GM21360 (cell line): ENCODE data around the gene UBE2O.
A peak's percentile ranks its signal among the peaks of the same experiment; 100 is the strongest.

Experiments used
- ATAC-seq: cut with Tn5 transposase; IDR thresholded peaks from one replicate; pipeline ENCODE4 v1.9.1; 2021; ENCODE audit warnings: mild to moderate bottlenecking, moderate library complexity; ENCODE audit not compliant: unreplicated experiment

UBE2O gene

GRCh38 chr17:76468634-76469010 lies 15.7 kb upstream of the UBE2O start:
- no peak for ATAC-seq

DNA sequence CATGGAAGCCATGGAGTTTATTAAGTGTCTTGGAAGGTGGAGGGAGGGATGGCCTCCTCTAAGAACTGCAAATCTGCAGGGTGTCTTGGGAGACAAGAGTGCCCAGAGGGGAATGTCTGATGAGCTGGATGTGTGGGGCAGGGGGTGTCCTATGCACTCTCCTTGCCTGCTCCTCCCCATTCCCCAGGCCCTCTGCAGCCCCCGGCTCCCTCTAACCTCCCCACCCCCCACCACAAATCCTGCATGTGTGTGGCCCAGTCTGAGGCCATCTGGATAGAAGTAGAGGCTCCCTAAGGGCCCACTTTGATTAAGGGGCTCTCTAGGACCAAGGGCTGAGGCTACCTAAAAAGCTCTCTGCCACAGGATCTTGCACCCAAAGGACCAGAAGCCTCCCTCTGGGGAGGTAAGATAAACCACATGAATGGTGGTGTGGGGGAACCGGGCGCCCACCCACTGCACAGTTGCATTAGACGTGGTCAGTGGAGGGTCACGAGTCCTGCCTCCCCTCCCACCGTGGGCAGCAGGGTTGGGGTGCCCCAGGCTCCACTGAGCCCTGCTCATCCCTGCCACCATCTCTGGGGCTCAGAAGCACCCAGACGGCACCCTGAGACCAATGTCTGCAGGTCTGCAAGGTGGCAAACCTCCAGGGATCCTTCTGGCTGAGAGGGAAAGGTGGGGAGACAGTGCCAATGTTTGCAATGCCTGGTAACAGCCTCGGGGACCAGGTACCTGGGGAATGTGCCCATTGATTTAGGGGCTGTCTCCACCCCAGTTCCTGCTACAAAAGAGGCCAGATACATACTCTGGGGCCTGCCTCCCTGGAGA lies 15.1 kb upstream of the UBE2O start:
- no peak for ATAC-seq

DNA sequence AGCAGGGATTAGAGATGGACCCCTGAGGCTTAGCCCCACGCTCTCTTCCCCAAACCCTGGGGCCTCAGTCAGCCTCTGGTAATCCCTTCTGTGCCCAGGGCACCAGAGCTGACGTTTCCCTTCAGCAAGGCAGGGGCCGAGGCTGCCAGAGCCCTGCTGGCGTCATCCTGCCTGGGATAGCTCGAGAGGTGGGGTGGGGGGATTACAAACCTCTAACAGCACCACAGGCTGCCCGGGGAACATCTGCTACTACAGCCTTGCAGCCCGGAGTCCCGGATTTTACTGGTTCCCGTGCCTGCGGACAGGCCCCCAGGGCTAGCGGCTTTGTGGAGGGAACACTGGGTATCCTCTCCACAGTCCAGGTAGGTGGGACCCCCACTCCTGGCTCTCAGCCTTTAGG lies 14.4 kb upstream of the UBE2O start, which contains the start of gene AANAT:
Gene AANAT, plus strand, starts transcription at position 238 of the 400 bp plus-strand sequence. CDS start 1,144 bp downstream, outside the sequence.
- ATAC-seq: no peak

DNA sequence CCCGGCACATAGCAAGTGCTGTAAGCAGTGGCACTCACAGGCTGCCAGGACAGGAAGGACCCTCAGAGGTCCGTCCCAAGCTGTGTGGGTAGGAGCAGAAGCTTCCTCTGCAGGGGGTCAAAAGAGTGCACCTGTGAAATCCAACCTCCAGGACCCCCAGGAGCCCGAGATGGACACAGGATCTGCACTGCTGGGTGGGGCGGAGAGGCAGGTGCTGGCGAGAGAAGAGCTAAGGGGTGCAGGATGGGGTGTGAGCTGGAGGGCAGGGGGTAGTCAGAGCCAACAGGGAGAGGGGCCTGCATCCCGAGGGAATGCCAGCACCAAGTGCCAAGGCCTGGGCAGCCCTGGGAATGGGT lies 13.8 kb upstream of the UBE2O start:
- no peak for ATAC-seq

- no peak for ATAC-seq
Observed at GRCh38 chr17:76462556-76463290, 9.8 kb upstream of the UBE2O start.

- no peak for ATAC-seq
Observed at GRCh38 chr17:76461765-76462555, 9.0 kb upstream of the UBE2O start.

DNA sequence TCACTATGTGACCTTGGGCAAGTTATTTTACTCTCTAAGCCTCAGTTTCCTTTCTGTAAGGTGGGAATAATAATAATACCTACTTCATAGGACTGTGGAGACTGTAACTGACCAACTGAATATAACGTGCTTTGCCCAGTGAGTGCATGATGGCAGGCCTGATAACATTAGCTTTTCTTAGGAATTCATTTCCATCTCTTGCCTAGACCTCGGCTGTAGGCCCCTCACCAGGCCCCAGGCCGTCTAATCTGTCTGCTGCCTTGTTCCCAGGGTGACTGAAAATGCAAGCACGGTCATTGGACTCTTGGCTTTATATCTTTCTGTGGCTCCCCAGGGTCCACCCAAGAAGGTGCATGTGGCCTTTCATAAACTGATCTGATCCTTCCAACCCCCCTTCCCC lies 6.7 kb upstream of the UBE2O start:
- no peak for ATAC-seq

DNA sequence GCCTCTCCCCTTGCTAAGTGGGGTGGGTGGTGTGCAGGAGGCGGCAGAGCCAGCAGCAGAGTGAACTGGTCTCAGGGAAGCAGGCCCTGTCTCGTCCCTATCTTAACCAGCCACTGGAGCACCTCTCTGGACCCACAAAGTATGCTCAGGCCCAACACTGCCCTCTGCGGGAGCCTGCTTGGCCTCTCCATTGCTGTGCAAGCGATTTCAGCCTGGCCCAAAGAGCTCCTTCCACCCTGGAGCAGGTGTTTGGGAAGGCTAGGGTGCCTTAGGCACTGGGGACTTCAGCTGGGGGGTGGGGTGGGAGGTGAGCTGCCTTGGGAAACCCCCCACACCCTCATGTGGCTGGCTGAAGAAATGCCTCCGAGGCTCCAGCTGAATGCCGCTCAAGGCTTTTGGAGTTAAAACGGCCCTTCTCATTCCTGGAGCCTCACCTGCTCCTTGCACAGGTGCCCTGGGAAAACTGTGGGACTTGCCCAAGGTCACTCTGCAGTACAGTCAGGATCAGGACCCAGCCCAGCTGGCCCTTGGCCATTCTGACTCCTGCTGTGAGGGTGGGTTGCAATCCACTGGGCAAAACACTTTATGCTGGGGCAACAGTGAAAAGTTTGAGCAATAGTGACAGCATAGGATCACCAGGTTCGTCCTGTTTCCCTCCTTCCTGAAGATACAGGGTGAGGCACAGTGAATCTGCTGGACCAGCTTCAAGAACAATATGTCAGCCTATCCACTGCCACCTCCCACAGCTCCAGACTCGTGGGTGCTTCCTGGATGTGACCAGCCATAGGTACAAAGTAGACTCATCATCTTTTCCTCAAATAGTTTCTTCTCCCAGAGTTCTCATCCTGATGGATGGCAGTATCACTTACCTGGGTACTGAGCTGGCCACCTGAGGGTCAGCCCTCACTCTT lies 5.9 kb upstream of the UBE2O start:
- no peak for ATAC-seq

GRCh38 chr17:76453431-76453743 lies 435 bp upstream of the UBE2O start:
- no peak for ATAC-seq

DNA sequence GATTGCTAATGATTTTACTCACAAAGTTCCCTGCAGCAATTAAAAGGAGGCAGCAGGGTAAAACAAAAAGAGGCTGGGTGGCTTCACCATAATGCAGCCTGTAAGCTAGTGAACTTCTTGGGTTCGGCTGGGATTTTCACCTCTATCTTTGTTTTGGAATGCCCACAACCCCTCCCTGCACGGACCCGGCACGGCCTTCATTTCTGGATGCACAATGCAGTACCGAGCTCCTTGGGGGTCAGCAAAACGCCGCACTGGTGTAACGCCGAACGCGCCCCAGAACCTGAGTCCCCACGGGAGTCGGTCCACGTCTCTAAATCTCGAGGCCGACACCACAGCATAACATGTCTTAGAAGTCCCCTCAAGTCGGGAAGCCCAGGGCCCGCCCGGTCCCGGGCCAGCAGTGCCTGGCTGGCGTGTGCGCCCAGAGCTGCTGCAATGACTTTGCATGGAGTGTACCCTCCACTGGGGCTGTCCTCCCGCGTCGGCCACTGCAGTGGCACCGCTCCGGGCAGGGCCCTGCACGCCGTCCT lies 759 bp downstream of the UBE2O start:
- ATAC-seq: peak; percentile 22

DNA sequence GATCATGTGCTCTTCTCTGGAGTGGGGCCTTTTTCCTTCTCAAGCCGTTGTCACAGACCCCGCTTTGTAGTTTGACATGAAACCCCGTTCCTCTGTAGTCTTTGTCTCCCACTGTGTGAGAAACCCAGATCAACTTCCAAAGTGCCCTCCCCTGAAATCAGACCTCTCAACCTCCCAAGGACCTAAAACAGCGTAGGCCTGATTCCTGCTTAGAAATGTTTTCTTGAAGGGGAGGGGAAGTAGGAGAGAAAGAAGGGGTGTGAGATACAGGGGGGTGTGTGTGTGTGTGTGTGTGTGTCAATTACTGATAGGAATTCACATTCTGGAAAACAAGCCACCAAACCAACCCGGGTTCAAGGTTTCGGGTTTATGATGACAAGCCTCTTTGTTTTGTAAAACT lies 1.4 kb downstream of the UBE2O start:
- no peak for ATAC-seq

DNA sequence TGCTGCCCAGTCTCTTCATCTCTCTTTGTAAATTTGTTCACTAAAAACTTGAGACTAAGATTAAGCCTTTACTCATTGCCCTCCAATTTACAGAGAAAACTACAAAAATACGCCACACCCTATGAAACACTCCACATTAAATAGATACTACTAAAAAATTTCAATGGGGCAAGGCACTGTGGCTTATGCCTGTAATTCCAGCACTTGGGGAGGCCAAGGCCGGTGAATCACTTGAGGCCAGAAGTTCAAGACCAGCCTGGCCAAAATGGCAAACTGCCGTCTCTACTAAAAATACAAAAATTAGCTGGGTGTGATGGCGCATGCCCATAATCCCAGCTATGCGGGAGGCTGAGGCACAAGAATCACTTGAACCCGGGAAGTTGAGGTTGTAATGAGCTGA lies 3.8 kb downstream of the UBE2O start:
- ATAC-seq: no peak

DNA sequence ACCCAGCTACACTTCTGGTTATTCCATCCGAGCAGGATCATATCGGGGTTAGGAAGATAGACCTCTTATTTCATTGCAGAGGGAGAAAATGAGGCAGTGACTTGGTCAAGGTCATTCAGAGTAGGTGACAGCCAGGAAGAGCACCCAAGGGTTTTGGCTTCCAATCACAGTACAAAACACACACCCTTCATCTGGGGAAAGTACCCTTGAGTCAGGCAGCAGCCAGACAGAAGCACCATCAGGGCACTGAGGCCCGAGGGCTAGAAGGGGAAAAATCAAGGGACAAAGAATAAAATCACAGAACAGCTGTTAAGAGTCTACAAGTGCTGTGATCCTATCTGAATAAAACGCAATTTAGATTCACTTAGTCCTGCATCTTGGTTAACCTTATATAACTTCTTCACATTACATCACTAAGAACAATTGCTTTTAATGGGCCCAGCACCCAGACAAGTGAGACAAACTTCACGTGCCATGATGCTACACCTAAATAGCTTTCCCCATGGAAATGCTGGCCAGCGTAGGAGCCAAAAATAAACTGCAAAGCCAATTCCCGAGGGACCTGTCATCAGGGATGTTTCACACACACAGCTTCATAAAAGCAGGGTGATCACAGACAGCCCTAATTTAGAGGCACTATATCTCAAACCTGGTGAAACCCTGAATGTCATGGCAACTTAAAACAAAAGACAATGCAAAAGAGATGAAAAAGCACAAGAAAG lies 4.9 kb downstream of the UBE2O start:
- ATAC-seq: no peak

- no peak for ATAC-seq
Observed at GRCh38 chr17:76446449-76447231, 6.3 kb downstream of the UBE2O start.

DNA sequence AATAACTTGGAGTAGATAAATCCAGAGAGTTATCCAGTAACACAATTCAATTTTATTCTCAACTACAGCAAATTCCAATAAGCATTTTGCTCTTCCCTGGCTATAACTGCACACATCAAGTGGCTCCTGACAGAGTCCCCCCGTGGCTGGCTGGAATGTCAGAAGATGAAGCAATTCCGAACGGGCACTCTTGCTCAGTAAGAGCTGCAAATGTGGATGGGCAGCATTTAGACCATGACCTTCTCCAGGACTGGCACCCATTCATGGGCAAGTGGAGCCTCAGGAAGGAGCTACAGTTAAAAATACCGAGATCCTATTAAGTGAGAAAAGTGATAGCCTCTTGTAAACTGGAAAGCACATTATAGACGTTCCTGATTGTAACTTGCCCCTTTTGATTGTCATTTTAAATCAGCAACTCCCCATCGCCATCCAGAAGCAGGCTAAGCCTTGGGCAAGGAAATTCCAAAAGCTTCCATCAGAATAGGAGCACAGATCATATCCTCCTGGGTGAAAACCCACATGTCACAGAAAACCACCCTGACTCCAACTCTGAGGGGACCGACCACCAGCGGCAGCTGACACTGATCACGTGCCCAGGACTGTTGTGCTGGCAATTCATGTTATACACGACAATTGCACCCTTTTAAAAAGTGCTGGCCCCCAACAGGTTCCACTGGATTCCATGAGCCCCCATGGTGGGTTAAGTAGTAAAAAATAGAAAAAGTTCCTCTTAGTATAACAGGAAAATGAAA lies 7.1 kb downstream of the UBE2O start:
- no peak for ATAC-seq

DNA sequence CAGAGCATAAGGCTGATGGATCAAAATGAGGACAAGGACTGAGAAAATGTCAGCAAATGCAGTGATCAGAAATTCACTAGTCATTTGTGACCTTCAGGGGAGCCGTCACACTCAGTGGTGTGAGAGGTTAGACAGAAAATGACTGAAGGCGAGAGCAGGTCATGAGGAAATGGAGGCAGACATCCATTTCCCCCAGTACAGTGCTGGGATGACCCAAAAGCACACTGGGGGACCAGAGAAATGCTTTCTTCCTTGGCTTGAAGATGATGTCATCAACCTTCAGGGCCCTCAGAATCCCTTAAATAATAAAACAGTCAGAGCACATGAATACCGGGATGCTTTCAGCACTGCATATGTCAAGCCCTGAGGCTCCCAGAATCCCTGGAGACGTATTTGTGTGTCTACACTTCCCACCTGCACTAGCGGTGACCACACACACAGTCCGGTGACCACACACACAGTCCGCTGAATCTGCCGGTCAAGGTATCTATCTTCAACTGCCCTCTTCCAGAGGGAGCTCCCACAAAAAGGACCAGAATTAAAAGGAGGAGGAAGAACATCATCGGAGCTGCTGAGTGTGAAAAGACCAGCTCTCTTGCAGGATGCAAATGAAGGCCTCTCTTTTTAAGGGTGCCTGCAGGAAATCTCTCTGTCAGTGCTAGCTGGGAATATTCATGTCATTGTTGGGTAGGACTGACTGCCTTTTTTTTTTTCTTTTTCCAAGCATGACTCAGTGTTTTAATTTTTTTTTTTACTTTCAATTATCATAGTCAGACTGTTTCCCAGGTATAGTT lies 8.2 kb downstream of the UBE2O start:
- no peak for ATAC-seq
